AG04450 (cell line): ENCODE measurements around the gene COG4. TPM values are rescaled to one million over a fixed set of nuclear protein-coding genes. Genes with fewer than 3 reads are reported as not detected.

Experiments
- CTCF ChIA-PET: fragments of 300-600, 350-600 bp; formaldehyde crosslinking; extraction: SDS; loops from one replicate; lab custom pipeline; 2022; ENCODE audit warnings: antibody characterized with exemption, inconsistent platforms; lab: Charles Lee
- POLR2A ChIA-PET: fragments of 350-600 bp; formaldehyde crosslinking; extraction: SDS; loops from one replicate; lab custom pipeline; 2021; ENCODE audit warnings: antibody characterized with exemption, inconsistent platforms; lab: Yijun Ruan, JAX
- DNase-seq: peaks from one replicate; pipeline ENCODE4 v3.0.0-alpha.2; 2011; ENCODE audit warnings: low read depth, low spot score
- H3K27ac ChIP-seq: one replicate; pipeline ENCODE4 v1.5.1; 2012; ENCODE audit warnings: low read depth, low read length, control low read depth
- H3K27me3 ChIP-seq: one replicate; pipeline ENCODE4 v1.6.0; 2012; ENCODE audit warnings: low read length; ENCODE audit not compliant: control insufficient read depth, insufficient read depth
- H3K4me3 ChIP-seq: 2 replicates; pipeline ENCODE4 v1.5.1; 2011; ENCODE audit warnings: mild to moderate bottlenecking, low read depth, low read length, control low read depth
- H3K9me3 ChIP-seq: 2 replicates; pipeline ENCODE4 v1.5.1; 2012; ENCODE audit warnings: low read length; ENCODE audit not compliant: control insufficient read depth, insufficient read depth
- polyA plus RNA-seq: library from polyadenylated mRNA; depleted of rRNA; stranded (reverse); fragments of >200 nt; gene quantifications from 2 replicates; pipeline ENCODE4 v1.2.3, GENCODE V29; 2011; rRNA removed
- small RNA-seq: library from RNA; depleted of rRNA; stranded (forward); fragments of <200 nt; gene quantifications from one replicate; pipeline ENCODE3, GENCODE V24; 2012; ENCODE audit warnings: low read depth; ENCODE audit not compliant: insufficient read length
- TF ChIP-seq, protein P1 (sequence below): IDR thresholded peaks from 2 replicates; pipeline ENCODE4 v1.5.1; 2011; ENCODE audit warnings: low read depth, low read length, control low read depth, inconsistent platforms

Gene COG4
- polyA plus RNA-seq, 1 experiment = 51.8 TPM

DNA sequence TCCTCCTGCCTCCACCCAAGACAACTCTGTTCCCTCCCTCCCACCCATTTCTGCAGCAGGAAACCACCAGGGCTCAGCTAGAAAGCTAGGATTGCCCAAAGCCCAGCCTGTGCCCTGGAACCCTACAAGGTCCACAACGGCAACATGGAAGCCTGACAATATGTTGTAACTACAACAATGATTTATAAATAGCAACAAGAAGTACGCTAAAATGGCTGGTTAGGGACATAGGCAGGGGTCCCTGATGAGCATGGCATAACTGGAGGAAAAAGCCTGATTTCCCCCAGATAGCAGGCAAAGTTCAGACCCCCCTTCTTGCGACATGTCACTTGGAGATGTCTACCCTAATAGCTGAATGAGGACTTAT, 91.0 kb downstream of the COG4 start:
- ChIA-PET CTCF (no interaction called here), POLR2A (interaction anchor here (0.5 to 3.3 kb wide), 3 partner anchors 15 to 51 kb away, joined by 3 to 15 read pairs (median 5); partner anchors contain the start of gene FCSK)
- no peaks in the 10 kb centered on the region for H3K27me3 ChIP-seq
- H3K27ac ChIP-seq = no peak overlapping the region
- DNase-seq = no peak
- H3K9me3 ChIP-seq = no peaks in the 10 kb centered on the region
- no peak overlapping the region for H3K4me3 ChIP-seq
- TF ChIP-seq, protein P1, sequence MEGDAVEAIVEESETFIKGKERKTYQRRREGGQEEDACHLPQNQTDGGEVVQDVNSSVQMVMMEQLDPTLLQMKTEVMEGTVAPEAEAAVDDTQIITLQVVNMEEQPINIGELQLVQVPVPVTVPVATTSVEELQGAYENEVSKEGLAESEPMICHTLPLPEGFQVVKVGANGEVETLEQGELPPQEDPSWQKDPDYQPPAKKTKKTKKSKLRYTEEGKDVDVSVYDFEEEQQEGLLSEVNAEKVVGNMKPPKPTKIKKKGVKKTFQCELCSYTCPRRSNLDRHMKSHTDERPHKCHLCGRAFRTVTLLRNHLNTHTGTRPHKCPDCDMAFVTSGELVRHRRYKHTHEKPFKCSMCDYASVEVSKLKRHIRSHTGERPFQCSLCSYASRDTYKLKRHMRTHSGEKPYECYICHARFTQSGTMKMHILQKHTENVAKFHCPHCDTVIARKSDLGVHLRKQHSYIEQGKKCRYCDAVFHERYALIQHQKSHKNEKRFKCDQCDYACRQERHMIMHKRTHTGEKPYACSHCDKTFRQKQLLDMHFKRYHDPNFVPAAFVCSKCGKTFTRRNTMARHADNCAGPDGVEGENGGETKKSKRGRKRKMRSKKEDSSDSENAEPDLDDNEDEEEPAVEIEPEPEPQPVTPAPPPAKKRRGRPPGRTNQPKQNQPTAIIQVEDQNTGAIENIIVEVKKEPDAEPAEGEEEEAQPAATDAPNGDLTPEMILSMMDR = no peak

DNA sequence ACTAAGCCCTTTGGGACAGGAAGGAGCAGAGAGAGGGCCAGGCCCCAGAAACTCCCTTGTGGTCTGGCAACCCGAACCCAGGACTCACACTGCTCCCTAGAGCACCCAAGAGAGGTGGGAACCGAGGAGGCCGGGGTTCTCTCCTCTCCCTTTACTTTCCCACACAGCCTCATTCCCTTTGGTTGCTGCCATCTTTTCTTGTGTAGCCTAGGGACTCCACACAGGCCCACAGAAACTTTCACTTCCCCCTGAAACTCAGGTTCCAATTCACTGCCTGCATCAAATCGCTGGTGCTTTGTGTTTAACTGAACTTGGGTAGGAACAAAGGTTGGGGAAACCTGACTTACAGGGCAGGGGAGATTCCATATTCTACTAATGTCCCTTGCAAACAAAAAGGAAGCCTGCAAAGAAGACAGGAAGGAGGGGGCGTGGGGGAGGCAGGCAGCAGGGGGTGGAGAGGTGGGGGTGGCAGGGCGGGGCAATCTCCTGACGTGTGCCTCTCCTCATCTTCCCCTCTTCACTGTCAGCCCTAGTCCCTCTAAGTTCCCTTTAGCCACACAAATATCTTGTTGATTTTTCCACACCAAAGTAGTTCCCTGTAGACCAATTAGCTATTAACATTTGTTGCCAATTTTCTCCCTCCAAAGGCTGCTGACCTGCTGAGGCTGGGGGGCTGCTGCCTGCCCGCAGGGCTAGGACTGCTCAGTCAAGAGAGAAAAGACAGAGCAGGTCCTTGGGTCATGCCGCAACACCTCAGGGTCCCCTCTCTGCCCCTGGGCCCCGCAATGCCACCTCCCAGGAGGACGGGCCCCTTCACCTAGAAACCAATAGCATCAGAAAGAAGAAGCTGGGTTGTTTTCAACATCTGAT, 92.5 kb downstream of the COG4 start:
- TF ChIP-seq, protein P1 = no peak
- H3K4me3 ChIP-seq = no peak overlapping the region
- no peaks in the 10 kb centered on the region for H3K9me3 ChIP-seq
- ChIA-PET POLR2A (interaction anchor here (0.6 to 3.3 kb wide), 2 partner anchors 22 to 50 kb away, joined by 9 to 15 read pairs; no protein-coding TSS in a partner anchor), CTCF (no interaction called here)
- H3K27me3 ChIP-seq = no peaks in the 10 kb centered on the region
- peak overlapping the region; percentile 52 for H3K27ac ChIP-seq
- no peak for DNase-seq

Small RNA genes within 50 kb of the gene (small RNA-seq; reads per million reads assigned to genes)
- gene RNU6-23P (not detected), gene RPS27P26 (not detected), gene SNORD111 (12.1 reads per million, percentile 73 among the genes with 10 or more reads in this experiment), gene SNORD111B (727 reads per million, percentile 95 among the genes with 10 or more reads in this experiment)

Other genes with a start within 250 kb of the COG4 start
- gene AARS1, start 234.0 kb downstream of the COG4 start, polyA plus RNA-seq = 221 and 223 TPM in 2 replicates
- 36.5 and 41.9 TPM in 2 replicates for gene DDX19B, start 224.4 kb downstream of the COG4 start, polyA plus RNA-seq
- gene DDX19A, start 176.7 kb downstream of the COG4 start, polyA plus RNA-seq = 43.5 and 44.6 TPM in 2 replicates
- gene ST3GAL2, start 84.5 kb downstream of the COG4 start, polyA plus RNA-seq = 12.4 and 18.2 TPM in 2 replicates
- gene FCSK, start 69.0 kb downstream of the COG4 start, polyA plus RNA-seq = 4.0 and 5.9 TPM in 2 replicates
- gene SF3B3, start 262 bp upstream of the COG4 start, polyA plus RNA-seq = 139 and 169 TPM in 2 replicates
- 3.0 and 5.1 TPM in 2 replicates for gene IL34, start 123.0 kb upstream of the COG4 start, polyA plus RNA-seq
- 57.9 and 80.1 TPM in 2 replicates for gene MTSS2, start 162.5 kb upstream of the COG4 start, polyA plus RNA-seq